Kidney (tissue), 14 donors: ENCODE data around the gene TBCD. TPM values are rescaled to one million over a fixed set of nuclear protein-coding genes. Genes with fewer than 3 reads are reported as not detected.

Experiments used
- DNase-seq, 5 donors: peaks; one replicate each; pipeline ENCODE4 v3.0.0-alpha.2; 2013 to 2020
- FAIRE-seq: peaks from 2 replicates; lab custom pipeline; 2012; peaks lifted over from hg19 to GRCh38; lab: Jason Lieb, UNC
- H3K27ac ChIP-seq, 2 donors: one replicate each; pipeline ENCODE4 v1.7.0; 2013; ENCODE audit warnings: low read depth in 2 of 2, low read length in 2 of 2, inconsistent platforms in 1 of 2
- H3K27me3 ChIP-seq: one replicate; pipeline ENCODE4 v1.7.1; 2013; ENCODE audit warnings: low read length, inconsistent platforms; ENCODE audit not compliant: control insufficient read depth, insufficient read depth
- H3K36me3 ChIP-seq, 3 donors: one replicate each; pipeline versions ENCODE4 v1.7.0 to v1.7.1; 2013; ENCODE audit warnings: low read length in 3 of 3, control low read depth in 1 of 3, inconsistent platforms in 1 of 3; ENCODE audit not compliant: insufficient read depth in 3 of 3, control insufficient read depth in 2 of 3
- H3K4me1 ChIP-seq, 3 donors: one replicate each; pipeline versions ENCODE4 v1.7.0 to v1.7.1; 2013; ENCODE audit warnings: low read length in 3 of 3, inconsistent platforms in 1 of 3, low read depth in 1 of 3; ENCODE audit not compliant: control insufficient read depth in 2 of 3, insufficient read depth in 2 of 3
- H3K4me3 ChIP-seq, 3 donors: one replicate each; pipeline versions ENCODE4 v1.7.0 to v1.8.1; 2013; ENCODE audit warnings: low read length in 3 of 3, control low read depth in 1 of 3, inconsistent platforms in 1 of 3
- H3K9ac ChIP-seq, 3 donors: one replicate each; pipeline versions ENCODE4 v1.7.0 to v1.7.1; 2013; ENCODE audit warnings: low read length in 3 of 3, control low read depth in 1 of 3, inconsistent platforms in 1 of 3
- H3K9me3 ChIP-seq, 3 donors: one replicate each; pipeline versions ENCODE4 v1.7.0 to v1.7.1; 2013; ENCODE audit warnings: low read length in 3 of 3, control low read depth in 1 of 3, inconsistent platforms in 1 of 3; ENCODE audit not compliant: control insufficient read depth in 2 of 3, insufficient read depth in 1 of 3
- CTCF ChIP-seq: IDR thresholded peaks from 3 replicates; pipeline ENCODE4 v1.5.1; 2012; ENCODE audit warnings: mild to moderate bottlenecking, moderate library complexity, borderline replicate concordance; ENCODE audit not compliant: insufficient read depth; ENCODE audit errors: extremely low read depth
- intact Hi-C: fragments of 100-400 bp; cut with DNase I; formaldehyde crosslinking; loops from one replicate; pipeline ENCODE4 v1.11.1; 2022
- polyA plus RNA-seq: library from polyadenylated mRNA; stranded (reverse); fragments of 350-450 nt; fragmentation: Illumina TruSeq; extraction: RNeasy Lipid Tissue Mini Kit (QIAGEN cat#74804); gene quantifications from one replicate; pipeline ENCODE4 v1.2.3, GENCODE V29; 2014; ENCODE audit warnings: low read depth, low replicate concordance; ENCODE audit not compliant: insufficient read depth
- total RNA-seq: library from RNA; stranded (reverse); fragmentation: NEBNext Ultra II Directional; extraction: Animal tissue kit (Norgen Biotek cat#: 25700); gene quantifications from one replicate; pipeline ENCODE4 v1.2.1, GENCODE V29; 2021
- donor health status: control.
- donor health status: control.
- donor health status: control.
- donor health status: control.
- donor health status: control.
- donor health status: DM: yes; HTN: yes; CAD: no.
- donor health status: Normal renal cell carcinoma (clear cell type).

TBCD gene
- total and polyA plus RNA-seq, 2 donors from 2014 or later, result 72.8 to 78.7 TPM

- Histone ChIP-seq H3K9ac (no peak overlapping the region), H3K36me3 (no peaks in the 10 kb centered on the region), H3K27ac (peak overlapping the region; percentile 28 to 63), H3K9me3 (no peaks in the 10 kb centered on the region), H3K4me3 (no peak overlapping the region), H3K27me3 (no peaks in the 10 kb centered on the region), H3K4me1 (peaks cover 5 to 20% (median 12%) of the 10 kb centered on the region in 3 donors)
- intact Hi-C loops, result no loop called here
- DNase-seq, result peak in 2 of 5 donors; percentile 48 to 80
- TF ChIP-seq CTCF, result no peak
- no peak for FAIRE-seq
Observed at GRCh38 chr17:82881900-82882714, 130.2 kb downstream of the TBCD start.

GRCh38 chr17:82882715-82883418 is 131.0 kb downstream of the TBCD start:
- H3K4me1 ChIP-seq, result peaks cover 5 to 20% (median 12%) of the 10 kb centered on the region in 3 donors
- intact Hi-C loops, result no loop called here

GRCh38 chr17:82883419-82884031 is 131.7 kb downstream of the TBCD start:
- FAIRE-seq, result no peak
- Histone ChIP-seq H3K9ac (no peak overlapping the region), H3K27ac (no peak overlapping the region), H3K27me3 (no peaks in the 10 kb centered on the region), H3K36me3 (no peaks in the 10 kb centered on the region), H3K9me3 (no peaks in the 10 kb centered on the region), H3K4me1 (peaks cover 5 to 21% (median 12%) of the 10 kb centered on the region in 3 donors), H3K4me3 (no peak overlapping the region)
- TF ChIP-seq CTCF, result no peak
- intact Hi-C loops, result no loop called here
- DNase-seq, result peak in 1 of 5 donors; percentile 71

More at GRCh38 chr17:82882715-82883418, 131.0 kb downstream of the TBCD start:
- no peaks in the 10 kb centered on the region for H3K27me3 ChIP-seq
- no peak for TF ChIP-seq CTCF
- H3K27ac ChIP-seq, result peak overlapping the region; percentile 28 to 63
- H3K36me3 ChIP-seq, result no peaks in the 10 kb centered on the region
- H3K4me3 ChIP-seq, result no peak overlapping the region
- no peaks in the 10 kb centered on the region for H3K9me3 ChIP-seq
- DNase-seq (peak in 1 of 5 donors; percentile 79), FAIRE-seq (no peak)
- no peak overlapping the region for H3K9ac ChIP-seq
